Measurements from ENCODE around the gene MRPL50. TPM values are rescaled to one million over a fixed set of nuclear protein-coding genes. Genes with fewer than 3 reads are reported as not detected.

MRPL50 gene
- 10 to 100 TPM; 11.5 to 44.8 (median 23.2) TPM for total RNA-seq

DNA sequence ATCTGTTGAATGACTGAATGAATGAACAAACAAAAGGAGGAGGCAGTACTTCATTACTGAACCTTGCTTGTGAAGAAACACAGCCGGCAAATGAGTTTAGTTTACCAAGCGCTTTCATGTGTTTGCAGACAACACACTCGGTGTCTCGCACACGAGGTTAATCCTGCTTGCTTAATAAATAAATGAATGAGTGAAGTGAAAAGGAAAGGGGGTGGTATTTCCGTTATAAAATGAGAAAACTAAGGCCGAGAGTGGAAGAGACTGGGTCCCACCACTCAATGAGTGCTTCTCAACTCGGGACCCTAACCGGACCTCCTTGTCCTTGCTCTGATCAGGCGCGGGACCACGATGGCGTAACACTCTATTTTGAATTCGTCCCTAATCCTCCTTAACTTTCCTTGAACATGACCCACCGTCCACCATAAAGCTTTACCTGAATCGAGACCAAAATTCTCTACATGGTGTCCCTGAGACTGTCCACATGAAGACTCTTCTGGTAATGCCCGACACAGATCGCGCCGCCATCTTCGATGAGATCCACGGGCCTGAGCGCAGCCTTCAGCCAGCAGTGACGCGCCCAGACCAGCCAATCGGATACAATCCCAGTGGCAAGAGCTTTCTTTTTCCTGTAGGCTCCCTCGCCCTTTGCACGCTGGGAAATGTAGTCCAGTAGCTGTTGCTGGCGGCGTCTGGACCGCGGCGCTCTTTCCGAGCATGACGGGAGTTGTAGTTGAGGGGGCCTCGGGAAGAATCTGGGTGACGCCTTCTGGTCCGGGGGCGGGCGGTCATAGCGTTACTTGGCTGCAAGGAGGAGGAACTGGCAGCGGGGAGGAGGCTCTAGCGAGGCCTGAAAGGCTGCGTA is at the start of gene MRPL50, which contains the start of gene ZNF189:
TSS of gene MRPL50 (minus strand) at position 551 of the 862 bp plus-strand sequence. CDS start at position 525, 26 bp downstream.
TSS of gene ZNF189 (plus strand) at position 784 of the 862 bp plus-strand sequence. CDS start 306 bp downstream, outside the sequence.
- intact Hi-C loops (cut with DNase I; ENCODE audit: low total_unique reads) = no loop called here
- DNase-seq = peak; percentile 98 to 99

GRCh38 chr9:101446732-101447131 is 48.3 kb upstream of the MRPL50 start:
- H3K27ac ChIP-seq = no peak overlapping the region
- no peaks in the 10 kb centered on the region for H3K4me1 ChIP-seq
- no peaks in the 10 kb centered on the region for H3K9me3 ChIP-seq
- DNase-seq = no peak
- intact Hi-C loops (cut with DNase I; ENCODE audit: low total_unique reads) = no loop called here
- TF ChIP-seq POLR2A (IDR thresholded peaks at IDR 0.05) (no peak), CTCF (IDR thresholded peaks at IDR 0.05) (no peak)
- H3K4me3 ChIP-seq = no peak overlapping the region
- H3K36me3 ChIP-seq = no peaks in the 10 kb centered on the region
- no peaks in the 10 kb centered on the region for H3K27me3 ChIP-seq

More for the DNA sequence above, at the start of gene MRPL50, which contains the start of gene ZNF189:
- Histone ChIP-seq H3K27me3 (no peaks in the 10 kb centered on the region), H3K27ac (peak within 1 kb of the TSS; percentile 82 to 88), H3K4me1 (no peaks in the 10 kb centered on the region), H3K9me3 (peaks cover 0 to 20% of the 10 kb centered on the region in 2 donors), H3K4me3 (peak within 1 kb of the TSS; percentile 63 to 68), H3K36me3 (no peaks in the 10 kb centered on the region)
- no peak for TF ChIP-seq CTCF (IDR thresholded peaks at IDR 0.05)
- TF ChIP-seq POLR2A (IDR thresholded peaks at IDR 0.05) = peak; percentile 72 to 91

GRCh38 chr9:101445353-101446029 is 47.1 kb upstream of the MRPL50 start:
- Histone ChIP-seq H3K36me3 (no peaks in the 10 kb centered on the region), H3K9me3 (no peaks in the 10 kb centered on the region), H3K4me3 (no peak overlapping the region), H3K4me1 (no peaks in the 10 kb centered on the region), H3K27ac (no peak overlapping the region), H3K27me3 (no peaks in the 10 kb centered on the region)
- TF ChIP-seq CTCF (IDR thresholded peaks at IDR 0.05) (no peak), POLR2A (IDR thresholded peaks at IDR 0.05) (no peak)
- intact Hi-C loops (cut with DNase I; ENCODE audit: low total_unique reads) = no loop called here
- DNase-seq = no peak

DNA sequence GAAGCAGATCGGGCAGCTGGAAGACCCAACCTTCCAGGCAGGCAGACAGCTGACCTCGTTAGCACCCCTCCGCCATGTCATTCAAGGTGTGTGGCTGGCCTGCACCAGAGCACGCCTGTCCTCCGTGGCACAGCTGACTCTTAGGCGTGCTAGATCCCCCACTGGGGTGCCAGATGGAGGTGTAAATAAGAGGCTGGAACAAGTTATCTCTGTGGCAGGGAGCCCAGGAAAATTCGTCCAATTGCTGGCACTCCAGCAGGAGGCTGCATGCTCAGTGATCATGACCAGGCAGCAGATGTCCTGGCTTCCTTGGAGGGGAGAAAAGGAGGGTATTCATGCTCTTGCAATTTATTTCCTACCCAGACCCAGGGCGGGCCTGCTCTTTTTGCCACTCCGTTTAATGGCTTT is 45.0 kb upstream of the MRPL50 start:
- Histone ChIP-seq H3K36me3 (no peaks in the 10 kb centered on the region), H3K27ac (no peak overlapping the region), H3K4me3 (no peak overlapping the region), H3K9me3 (no peaks in the 10 kb centered on the region), H3K4me1 (no peaks in the 10 kb centered on the region), H3K27me3 (no peaks in the 10 kb centered on the region)
- DNase-seq = no peak
- intact Hi-C loops (cut with DNase I; ENCODE audit: low total_unique reads) = no loop called here
- TF ChIP-seq POLR2A (IDR thresholded peaks at IDR 0.05) (no peak), CTCF (IDR thresholded peaks at IDR 0.05) (no peak)

- no peaks in the 10 kb centered on the region for H3K36me3 ChIP-seq
- no peaks in the 10 kb centered on the region for H3K9me3 ChIP-seq
- no peaks in the 10 kb centered on the region for H3K27me3 ChIP-seq
- DNase-seq = no peak
- H3K4me3 ChIP-seq = no peak overlapping the region
- TF ChIP-seq POLR2A (IDR thresholded peaks at IDR 0.05) (no peak), CTCF (IDR thresholded peaks at IDR 0.05) (no peak)
- H3K4me1 ChIP-seq = no peaks in the 10 kb centered on the region
- intact Hi-C loops (cut with DNase I; ENCODE audit: low total_unique reads) = no loop called here
- no peak overlapping the region for H3K27ac ChIP-seq
Measured at GRCh38 chr9:101442736-101443135, 44.3 kb upstream of the MRPL50 start.

Data from uterus (tissue), 4 donors.